HepG2 (cell line): ENCODE results near the gene TMEM233. TPM values are rescaled to one million over a fixed set of nuclear protein-coding genes. Genes with fewer than 3 reads are reported as not detected.

Source experiments
- CEBPG ChIP-seq: IDR thresholded peaks from 2 replicates; pipeline ENCODE4 v1.6.1; 2016
- CHD2 ChIP-seq: IDR thresholded peaks from 2 replicates; pipeline ENCODE4 v1.6.1; 2011; ENCODE audit warnings: low read depth, low read length, improper control_type of control experiment
- CREM ChIP-seq, 2 experiments: sonication (generic) in 1 of 2; formaldehyde crosslinking in 1 of 2; IDR thresholded peaks; 2 replicates each; pipeline versions ENCODE4 v1.4.0 to v1.6.1; 2016 to 2020; ENCODE audit warnings: antibody characterized with exemption in 1 of 2, mild to moderate bottlenecking in 1 of 2, missing genetic modification reagents in 1 of 2
- GMEB2 ChIP-seq: IDR thresholded peaks from 2 replicates; pipeline ENCODE4 v1.6.1; 2016; ENCODE audit warnings: missing biosample characterization, missing genetic modification reagents, low read depth
- IRF9 ChIP-seq: sonication (generic); formaldehyde crosslinking; IDR thresholded peaks from 2 replicates; pipeline ENCODE4 v1.8.0; 2022; ENCODE audit warnings: missing genetic modification reagents, mild to moderate bottlenecking, borderline replicate concordance
- ISL2 ChIP-seq: sonication (generic); formaldehyde crosslinking; IDR thresholded peaks from 2 replicates; pipeline ENCODE4 v1.5.0; 2020; ENCODE audit warnings: missing genetic modification reagents
- PRDM15 ChIP-seq: sonication (generic); formaldehyde crosslinking; IDR thresholded peaks from 2 replicates; pipeline ENCODE4 v1.4.0; 2020; ENCODE audit warnings: missing genetic modification reagents
- TEAD3 ChIP-seq: optimal IDR thresholded peaks from 2 replicates; pipeline ENCODE3; 2016; ENCODE audit warnings: borderline replicate concordance
- USF2 ChIP-seq, 2 experiments: sonication (generic) in 1 of 2; formaldehyde crosslinking in 1 of 2; IDR thresholded peaks; 2 replicates each; pipeline versions ENCODE4 v1.5.1 to v1.6.1; 2011 to 2020; ENCODE audit warnings: borderline replicate concordance in 1 of 2, low read depth in 1 of 2, low read length in 1 of 2, mild to moderate bottlenecking in 1 of 2, missing genetic modification reagents in 1 of 2, moderate library complexity in 1 of 2
- YY1 ChIP-seq: IDR thresholded peaks from 2 replicates; pipeline ENCODE4 v1.6.1; 2011; ENCODE audit warnings: low read length, low read depth, moderate library complexity, mild to moderate bottlenecking; ENCODE audit not compliant: insufficient read depth, insufficient replicate concordance
- ZBTB7B ChIP-seq: sonication (generic); formaldehyde crosslinking; IDR thresholded peaks from 2 replicates; pipeline ENCODE4 v1.4.0; 2020; ENCODE audit warnings: missing genetic modification reagents
- ZMYM2 ChIP-seq: sonication (generic); formaldehyde crosslinking; IDR thresholded peaks from 2 replicates; pipeline ENCODE4 v1.8.0; 2022; ENCODE audit warnings: mild to moderate bottlenecking, missing genetic modification reagents
- ZNF264 ChIP-seq: sonication (generic); formaldehyde crosslinking; IDR thresholded peaks from 2 replicates; pipeline ENCODE4 v1.4.0; 2020; ENCODE audit warnings: missing genetic modification reagents
- ZNF687 ChIP-seq: sonication (generic); formaldehyde crosslinking; IDR thresholded peaks from 2 replicates; pipeline ENCODE4 v1.5.1; 2020; ENCODE audit warnings: mild to moderate bottlenecking, missing genetic modification reagents, moderate library complexity
- polyA plus RNA-seq, 8 experiments: library from polyadenylated mRNA; depleted of rRNA in 3 of 8; stranded (reverse) in 7 of 8; unstranded in 1 of 8; fragments of >200 nt; fragmentation: Illumina TruSeq in 4 of 8; extraction: Trizol in 4 of 8; gene quantifications; 2 replicates each; pipeline versions ENCODE4 v1.2.1 to v1.2.3, GENCODE V29; 2011 to 2016; ENCODE audit warnings: low read depth in 4 of 8, missing spikeins in 1 of 8, mixed read lengths in 1 of 8; ENCODE audit not compliant: insufficient read depth in 1 of 8
- total RNA-seq, 5 experiments: library from RNA; depleted of rRNA; stranded (reverse); fragments of >200 nt; fragmentation: Illumina TruSeq; extraction: Trizol; gene quantifications; 2 replicates each; pipeline ENCODE4 v1.2.3, GENCODE V29; 2016; ENCODE audit warnings: low read depth in 1 of 5

The TMEM233 gene
- total and polyA plus RNA-seq, 2 of the 13 experiments (the other 11 are each of a cell fraction or from before 2014, with no cell fraction given), result 0.03 TPM; not detected in 1

GRCh38 chr12:119669744-119670472, 76.3 kb downstream of the TMEM233 start (continued):
- TF ChIP-seq ZNF687 (CRISPR knock-in tag) (peak; percentile 56), TEAD3 (CRISPR knock-in tag) (peak; percentile 85), GMEB2 (CRISPR knock-in tag) (no peak), CREM (IDR thresholded peaks at IDR 0.05) (peak; percentile 32; the same call in 1 of the 2 replicates), CREM (CRISPR knock-in tag; IDR thresholded peaks at IDR 0.05) (no peak), USF2 (IDR thresholded peaks at IDR 0.05; ENCODE audit: low read depth, low read length) (no peak), USF2 (CRISPR knock-in tag; IDR thresholded peaks at IDR 0.05; ENCODE audit: borderline replicate concordance) (no peak), YY1 (peak; percentile 6), ZBTB7B (CRISPR knock-in tag) (0 out of 2 replicates have a peak, but pooled peaks have one; percentile 18), ISL2 (CRISPR knock-in tag) (peak; percentile 66), IRF9 (CRISPR knock-in tag) (no peak), ZNF264 (CRISPR knock-in tag) (peak; percentile 38; the same call in 1 of the 2 replicates), CEBPG (CRISPR knock-in tag) (no peak), CHD2 (no peak), PRDM15 (CRISPR knock-in tag) (no peak), ZMYM2 (CRISPR knock-in tag) (no peak)
